CD4-positive, alpha-beta T cell treated with Interleukin-17A for 4 hours (primary cell): ENCODE data around the gene FNDC1.

Source experiments
- DNase-seq: peaks from one replicate; pipeline ENCODE4 v3.0.0-alpha.2; 2020; ENCODE audit warnings: mixed read lengths

Gene FNDC1

DNA sequence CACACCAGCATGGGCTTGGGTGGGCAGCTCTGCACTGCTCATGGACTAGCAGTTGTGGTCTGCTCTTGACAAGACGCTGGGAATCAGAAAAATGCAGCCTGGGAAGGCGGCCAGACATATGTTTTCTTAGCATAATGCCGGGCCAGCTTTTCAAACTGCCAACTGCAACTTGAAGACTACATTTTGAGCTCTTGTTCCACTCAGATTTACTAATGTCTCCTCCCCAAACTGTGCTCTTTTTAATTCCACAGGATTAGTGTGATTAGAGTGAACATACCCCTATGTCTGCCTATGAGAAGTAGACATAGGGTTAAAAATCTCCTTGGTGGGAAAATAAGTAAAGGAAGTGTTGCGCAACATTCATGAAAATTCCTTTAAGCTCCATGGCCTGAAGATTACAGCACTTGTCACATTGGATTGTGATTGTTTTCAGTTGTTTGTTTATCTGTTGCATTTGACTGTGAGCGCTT, 5.3 kb upstream of the FNDC1 start:
- no peak for DNase-seq

- no peak for DNase-seq
Measured at GRCh38 chr6:159168536-159169192, 536 bp upstream of the FNDC1 start.

DNA sequence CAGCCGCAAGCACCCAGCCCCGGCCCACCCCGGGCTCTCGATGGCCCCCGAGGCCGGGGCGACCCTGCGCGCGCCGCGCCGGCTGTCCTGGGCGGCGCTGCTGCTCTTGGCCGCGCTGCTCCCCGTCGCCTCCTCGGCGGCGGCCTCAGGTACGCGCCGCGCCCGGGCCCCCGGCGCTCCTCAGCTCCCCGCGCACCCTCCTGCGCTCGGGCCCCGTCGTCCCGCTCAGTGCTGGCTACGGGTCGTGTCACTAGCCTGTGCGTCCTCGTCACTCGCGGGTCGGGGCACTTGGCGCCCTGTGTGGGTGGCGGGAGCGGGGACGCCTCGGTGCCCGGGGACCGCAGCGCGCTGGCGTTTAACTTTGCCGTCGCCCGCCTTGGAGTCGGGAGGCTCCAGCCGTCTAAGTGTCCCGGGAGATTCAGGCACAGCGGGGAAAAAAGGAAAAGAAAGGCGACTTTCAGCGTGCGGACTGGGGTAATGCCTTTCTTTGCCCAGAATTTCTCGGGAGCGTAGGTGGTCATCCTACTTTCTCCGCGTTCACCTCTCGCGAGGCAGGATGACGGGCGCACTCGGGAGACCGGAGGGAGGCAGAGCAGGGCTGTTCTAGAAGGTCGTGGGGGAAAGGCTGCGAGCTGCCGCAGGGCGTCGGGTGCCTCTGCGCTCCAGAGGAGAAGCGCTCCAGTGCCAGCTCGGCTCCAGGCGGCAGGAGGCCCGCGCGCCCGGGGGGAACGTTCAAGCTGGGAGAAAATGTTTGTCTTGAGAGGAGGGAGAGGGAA, 545 bp downstream of the FNDC1 start:
- DNase-seq = no peak

DNA sequence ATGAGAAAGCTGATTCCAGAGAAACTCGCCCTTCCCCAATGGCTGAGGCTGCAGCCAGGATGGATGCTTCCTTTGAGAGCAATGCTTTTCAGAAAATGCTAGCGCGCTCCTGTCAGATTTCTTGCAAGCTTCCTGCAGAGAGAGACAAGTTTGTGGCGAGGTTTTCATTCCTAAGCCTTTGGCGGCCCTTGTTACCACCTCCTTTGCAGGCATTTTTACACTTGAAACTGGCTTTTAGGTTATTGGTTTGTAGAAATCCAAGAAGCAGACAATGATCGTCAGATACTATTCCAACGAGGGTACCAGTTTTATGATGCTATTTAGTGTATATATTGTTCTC, 1.1 kb downstream of the FNDC1 start:
- no peak for DNase-seq

GRCh38 chr6:159170999-159171712, 2.0 kb downstream of the FNDC1 start:
- no peak for DNase-seq

DNA sequence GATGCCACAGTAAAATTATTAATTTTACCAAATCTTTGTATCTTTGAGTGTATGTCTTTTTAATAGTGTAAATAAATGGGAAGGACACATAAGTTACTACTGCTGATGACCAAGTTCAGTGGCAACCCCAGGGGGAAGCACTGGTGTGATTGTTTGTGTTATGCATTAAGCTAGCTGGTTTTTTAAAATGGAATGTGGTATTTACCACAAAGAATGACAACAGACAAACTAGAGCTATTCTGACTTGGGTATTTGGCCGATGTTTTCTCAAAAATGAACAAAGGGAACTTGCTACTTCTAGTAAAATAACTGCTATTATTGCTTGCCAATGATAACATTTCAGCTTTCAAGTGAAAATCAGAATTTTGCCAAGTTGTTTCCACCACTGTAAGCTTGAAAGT, 2.9 kb downstream of the FNDC1 start:
- no peak for DNase-seq

DNA sequence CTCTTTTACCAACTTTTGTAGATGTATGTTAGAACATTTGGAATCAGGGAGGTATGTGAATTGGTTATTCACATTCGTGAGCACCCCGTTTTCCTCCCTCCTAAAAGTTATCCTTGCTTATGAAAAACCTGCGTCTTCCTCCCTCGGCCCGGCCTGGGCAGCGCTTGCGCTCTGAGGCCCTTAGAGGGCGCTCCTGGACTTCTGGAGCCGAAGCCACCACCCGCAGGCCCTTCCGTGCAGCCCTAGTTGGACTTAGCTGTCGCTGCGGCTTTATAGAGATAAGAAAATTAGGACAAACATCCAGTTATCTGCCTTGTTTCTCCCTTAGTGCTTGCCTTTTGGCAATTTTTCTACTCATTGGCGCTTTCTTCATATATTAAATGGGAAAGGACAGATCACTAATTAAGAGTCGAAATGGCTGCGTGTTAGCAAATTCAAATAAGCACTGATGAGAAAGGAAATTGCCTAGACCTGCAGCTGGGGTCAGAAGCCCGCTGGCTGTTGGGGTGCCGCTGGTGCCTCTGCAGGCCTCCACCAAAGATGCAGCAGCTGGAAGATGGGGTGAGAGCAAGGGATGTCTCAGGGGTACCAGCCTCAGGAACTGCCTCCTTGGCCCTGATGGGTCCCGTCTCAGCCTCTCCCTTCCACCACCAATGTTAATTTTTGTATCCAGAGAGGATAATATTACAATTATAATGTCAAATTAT, 5.2 kb downstream of the FNDC1 start:
- DNase-seq = peak; percentile 71

GRCh38 chr6:159176913-159177312, 7.7 kb downstream of the FNDC1 start:
- DNase-seq = no peak

DNA sequence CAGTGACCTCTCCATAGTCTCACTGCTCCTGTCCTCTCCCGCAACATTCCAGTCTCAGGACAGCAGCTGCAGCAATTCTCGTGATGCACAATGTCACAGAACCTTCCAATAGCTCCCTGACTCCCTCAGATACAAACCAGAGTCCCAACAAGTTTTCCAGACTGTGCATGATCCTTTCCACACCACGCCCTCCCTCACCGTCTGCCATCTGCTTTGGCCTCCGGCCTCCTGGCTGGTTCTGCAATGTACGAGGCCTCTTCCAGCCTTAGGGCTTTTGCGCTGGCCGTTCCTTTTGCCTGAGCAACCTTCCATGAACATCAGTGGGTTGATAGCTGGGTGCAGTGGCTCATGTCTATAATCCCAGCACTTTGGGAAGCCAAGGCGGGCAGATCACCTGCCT, 9.6 kb downstream of the FNDC1 start:
- DNase-seq = no peak

- no peak for DNase-seq
Measured at GRCh38 chr6:159180001-159180400, 10.8 kb downstream of the FNDC1 start.

GRCh38 chr6:159181914-159182313, 12.7 kb downstream of the FNDC1 start:
- DNase-seq = no peak

GRCh38 chr6:159184559-159184958, 15.4 kb downstream of the FNDC1 start:
- no peak for DNase-seq

DNA sequence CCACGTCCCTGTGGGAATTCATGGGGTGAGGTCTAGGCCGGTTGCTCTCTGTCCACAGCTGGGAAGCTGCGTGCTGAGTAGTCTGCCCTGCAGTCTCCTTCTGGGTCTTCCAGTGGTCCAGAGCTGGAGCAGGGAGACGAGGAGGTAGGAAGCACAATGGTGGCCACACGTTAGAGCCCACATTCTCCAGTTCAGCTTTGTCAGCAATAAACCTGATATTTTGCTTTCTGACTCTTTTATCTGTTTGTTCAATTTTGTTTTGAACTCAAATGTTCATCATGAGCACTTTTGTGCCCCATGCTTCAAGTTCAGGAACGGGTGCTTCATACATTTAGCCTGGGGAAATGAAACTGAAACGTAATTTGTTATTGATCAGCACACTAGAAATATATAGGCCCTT, 21.3 kb downstream of the FNDC1 start:
- no peak for DNase-seq

GRCh38 chr6:159193923-159194322, 24.7 kb downstream of the FNDC1 start:
- no peak for DNase-seq

GRCh38 chr6:159194421-159194820, 25.2 kb downstream of the FNDC1 start:
- no peak for DNase-seq

- DNase-seq = no peak
Measured at GRCh38 chr6:159196430-159196975, 27.3 kb downstream of the FNDC1 start.

DNA sequence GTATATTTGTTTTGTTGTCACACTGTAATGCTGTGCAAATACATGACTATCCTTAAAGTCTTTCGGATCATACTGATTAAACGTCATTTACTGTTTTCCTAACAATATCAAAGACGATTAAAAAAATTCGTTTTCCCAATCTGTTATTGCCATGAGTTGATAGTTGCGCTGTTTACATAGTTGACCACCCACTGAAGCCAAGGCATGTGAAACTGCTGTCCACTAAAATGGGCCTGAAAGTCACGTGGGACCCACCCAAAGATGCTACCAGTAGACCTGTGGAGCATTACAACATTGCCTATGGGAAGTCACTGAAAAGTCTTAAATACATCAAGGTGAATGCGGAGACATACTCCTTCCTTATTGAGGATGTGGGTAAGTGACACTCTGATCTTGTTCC, 28.1 kb downstream of the FNDC1 start:
- DNase-seq = no peak

- no peak for DNase-seq
Measured at GRCh38 chr6:159201336-159201735, 32.1 kb downstream of the FNDC1 start.

DNA sequence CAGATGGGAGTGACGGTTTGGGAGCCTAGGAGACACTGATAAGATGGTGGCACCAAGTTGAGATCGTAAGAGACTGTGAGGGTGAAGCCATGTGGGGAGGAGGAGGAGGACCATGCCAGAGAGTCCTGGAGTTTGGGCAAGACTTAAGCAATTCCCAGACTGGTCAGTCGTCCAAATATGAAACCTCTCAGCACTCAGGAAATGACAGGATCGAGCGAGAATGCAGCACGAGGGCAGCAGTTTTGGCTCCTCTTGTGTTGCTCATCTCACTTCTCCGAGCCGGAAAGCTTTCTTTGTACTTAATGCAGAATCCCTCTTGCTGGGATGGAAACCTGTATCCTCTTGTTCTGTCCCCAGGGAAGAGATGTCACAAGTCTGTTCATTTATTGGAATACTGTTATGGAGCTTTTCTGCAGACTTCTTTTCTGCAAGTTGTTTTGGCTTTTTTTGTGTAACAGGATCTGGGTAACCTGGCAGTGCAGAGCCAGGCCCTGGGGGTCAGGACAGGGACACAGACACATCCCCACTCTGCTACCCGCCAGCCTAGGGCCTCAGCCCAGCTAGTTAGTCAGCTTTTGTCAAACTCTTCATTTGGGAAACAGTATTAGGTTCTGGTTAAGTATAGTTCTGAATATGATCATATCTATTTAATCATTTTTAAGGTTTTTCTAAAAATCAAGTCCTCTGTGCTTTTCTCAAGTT, 34.3 kb downstream of the FNDC1 start:
- no peak for DNase-seq

- DNase-seq = no peak
Measured at GRCh38 chr6:159204605-159205004, 35.4 kb downstream of the FNDC1 start.

- DNase-seq = no peak
Measured at GRCh38 chr6:159212028-159212427, 42.8 kb downstream of the FNDC1 start.

- no peak for DNase-seq
Measured at GRCh38 chr6:159212525-159213280, 43.5 kb downstream of the FNDC1 start.
